DOHH2 (cell line): ENCODE results near the gene GMDS.

Source experiments
- CTCF ChIP-seq: fragments of 200-600 bp; sonication (generic); IDR thresholded peaks from one replicate; pipeline ENCODE4 v1.5.1; 2014; ENCODE audit warnings: antibody characterized with exemption, mild to moderate bottlenecking, low read depth, low read length; ENCODE audit not compliant: poor library complexity, severe bottlenecking
- EZH2phosphoT487 ChIP-seq: fragments of 200-600 bp; sonication (generic); IDR thresholded peaks from 2 replicates; pipeline ENCODE4 v1.6.1; 2017; ENCODE audit warnings: borderline replicate concordance, mild to moderate bottlenecking, antibody characterized with exemption, low read length, moderate library complexity, mixed read lengths

DNA sequence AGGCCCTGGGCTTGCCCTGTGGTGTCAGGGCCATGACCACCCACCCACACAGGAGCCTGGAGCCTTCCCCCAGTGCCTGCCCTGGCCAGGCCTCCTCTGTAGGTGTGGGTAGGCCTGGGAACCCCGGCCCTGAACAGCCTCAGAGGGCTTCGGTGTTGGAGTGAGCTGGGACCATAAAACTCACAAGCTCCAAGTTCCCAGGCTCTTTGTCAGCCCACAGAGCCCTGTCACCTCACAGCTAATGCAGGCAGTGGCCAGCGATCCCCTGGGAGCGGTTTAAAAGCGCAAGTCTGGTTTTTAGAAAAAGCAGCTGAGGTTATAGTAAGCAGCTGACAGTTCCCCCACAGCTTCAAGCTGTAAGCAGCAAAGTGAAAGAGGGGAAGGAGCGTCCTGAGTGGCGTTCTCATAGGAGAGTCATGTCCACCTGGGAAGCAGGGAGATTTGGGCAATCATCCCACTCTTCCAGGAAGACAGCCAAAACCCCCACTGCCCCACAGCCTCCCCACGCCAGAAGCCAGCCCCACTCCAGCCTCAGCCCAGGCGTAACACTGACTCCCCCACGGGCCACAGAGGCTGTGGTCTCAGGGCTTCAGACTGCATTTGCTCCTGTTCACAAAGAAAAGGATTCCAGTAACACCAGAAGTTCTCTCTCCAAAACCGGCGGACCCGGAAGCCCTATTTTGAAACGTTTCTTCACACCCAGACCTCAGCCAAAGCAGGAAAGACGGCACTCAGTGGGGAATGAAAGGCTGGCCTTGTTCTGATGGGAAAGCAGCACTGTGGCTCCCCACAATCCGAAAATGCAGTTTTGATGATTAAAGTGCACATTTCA is 670.0 kb downstream of the GMDS start:
- no peak for TF ChIP-seq CTCF
- no peak for TF ChIP-seq EZH2phosphoT487
